Activated CD4-positive, alpha-beta T cell treated with anti-CD3 and anti-CD28 coated beads for 4 hours (primary cell): ENCODE data around the gene TNFRSF8.

Experiments
- DNase-seq, 2 donors: peaks; one replicate each; pipeline ENCODE4 v3.0.0-alpha.2; 2020

TNFRSF8 gene

DNA sequence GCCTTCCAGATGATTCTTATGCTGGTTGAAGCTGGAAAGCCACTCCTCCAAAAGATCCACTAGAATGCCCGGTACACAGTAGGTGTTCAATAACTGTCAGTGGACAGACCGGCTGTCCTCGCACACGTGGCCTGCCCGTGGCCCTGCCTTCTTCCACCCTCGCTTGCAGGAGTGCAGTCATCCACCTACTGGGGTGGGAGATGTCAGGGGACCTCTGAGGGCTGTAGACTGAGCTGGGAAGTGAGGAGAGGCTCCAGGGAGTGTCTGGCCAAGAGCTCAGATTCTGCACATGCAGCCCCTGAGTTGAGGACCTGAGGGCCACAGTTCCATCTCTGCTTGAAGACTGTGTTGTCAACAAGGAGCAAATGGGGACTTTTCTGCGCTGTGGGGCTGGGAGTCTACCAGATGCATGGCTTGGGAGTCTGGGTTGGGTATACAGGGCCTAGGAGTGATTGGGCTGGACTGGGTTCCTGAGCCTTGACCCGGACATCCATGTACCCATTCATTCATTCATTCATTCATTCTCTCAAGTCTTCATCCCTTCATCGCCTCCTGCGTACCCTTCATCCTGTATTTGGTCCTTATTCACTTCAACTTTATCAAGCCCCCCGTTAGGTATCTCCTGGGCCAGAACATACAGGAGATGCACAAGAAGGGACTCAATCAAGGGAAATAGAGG lies 99.5 kb downstream of the TNFRSF8 start:
- DNase-seq = no peak

DNA sequence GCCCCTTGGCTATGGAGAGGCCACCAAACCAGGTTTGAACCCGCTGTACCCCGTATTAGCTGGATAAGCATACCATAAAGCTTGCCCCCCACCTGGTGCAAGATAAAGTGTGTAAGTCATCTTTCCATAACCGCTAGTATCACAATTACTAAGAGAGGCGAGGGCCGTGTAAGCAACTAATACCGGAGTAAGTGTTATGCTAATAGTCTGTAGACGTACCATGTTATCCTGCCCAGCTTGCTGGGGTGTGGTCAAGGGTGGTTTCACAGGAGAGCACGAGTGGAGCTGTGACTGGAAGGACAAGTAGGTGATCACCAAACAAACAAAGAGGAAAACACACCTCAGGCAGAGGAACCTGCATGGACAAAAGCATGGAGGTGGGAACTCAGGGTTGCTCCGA lies 100.1 kb downstream of the TNFRSF8 start:
- DNase-seq = no peak

GRCh38 chr1:12164210-12164609 lies 101.1 kb downstream of the TNFRSF8 start:
- DNase-seq = no peak

DNA sequence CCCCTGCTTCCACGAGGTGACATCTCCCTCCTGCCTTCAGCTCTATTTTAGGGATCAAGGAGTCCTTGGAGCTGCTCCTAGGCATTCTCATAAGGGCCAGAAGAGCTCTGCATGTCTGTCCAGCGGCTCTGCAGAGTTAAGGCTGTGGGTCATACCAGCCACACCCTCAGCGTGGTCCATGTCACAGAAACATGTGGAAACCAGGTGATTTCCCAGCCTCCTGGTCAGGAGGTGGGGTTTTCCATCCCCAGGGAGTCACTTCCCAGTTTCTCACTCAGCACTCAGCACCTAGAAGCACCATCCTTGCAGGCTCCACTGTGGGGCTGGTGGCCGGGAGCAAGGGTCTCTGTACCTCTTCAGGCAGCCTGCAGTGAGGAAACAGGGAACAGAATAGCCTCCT lies 102.2 kb downstream of the TNFRSF8 start:
- DNase-seq = no peak

DNA sequence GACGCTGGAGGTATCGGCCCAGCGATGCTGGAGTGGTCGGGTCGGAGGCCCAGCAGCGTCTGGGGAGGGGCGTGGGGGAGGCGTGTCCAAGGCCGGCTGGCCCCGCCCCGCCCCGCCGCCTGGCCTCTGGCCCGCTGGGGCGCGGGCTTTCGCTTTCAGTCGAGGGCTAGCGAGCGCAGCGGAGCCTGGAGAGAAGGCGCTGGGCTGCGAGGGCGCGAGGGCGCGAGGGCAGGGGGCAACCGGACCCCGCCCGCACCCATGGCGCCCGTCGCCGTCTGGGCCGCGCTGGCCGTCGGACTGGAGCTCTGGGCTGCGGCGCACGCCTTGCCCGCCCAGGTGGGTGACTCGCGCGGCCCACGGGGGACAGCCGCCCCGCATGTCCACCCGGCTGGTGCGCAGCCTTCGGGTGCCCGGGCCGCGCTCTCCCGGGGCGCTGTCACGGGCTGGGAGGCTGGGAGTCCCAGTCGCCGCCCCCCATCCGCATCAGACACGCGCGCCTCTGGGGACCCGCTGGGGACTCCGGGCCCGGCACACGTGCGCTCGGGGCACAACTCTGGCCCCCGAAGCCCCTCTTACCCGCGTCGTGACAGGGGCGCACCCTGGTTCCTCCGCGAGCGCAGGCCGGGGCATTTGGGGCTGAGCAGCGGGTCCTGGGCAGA lies 103.9 kb downstream of the TNFRSF8 start, which contains the start of gene TNFRSF1B:
Gene TNFRSF1B, plus strand, starts transcription at position 158 of the 659 bp plus-strand sequence. Its CDS starts 101 bp downstream, at position 259.
- peak; percentile 69 to 75 for DNase-seq

DNA sequence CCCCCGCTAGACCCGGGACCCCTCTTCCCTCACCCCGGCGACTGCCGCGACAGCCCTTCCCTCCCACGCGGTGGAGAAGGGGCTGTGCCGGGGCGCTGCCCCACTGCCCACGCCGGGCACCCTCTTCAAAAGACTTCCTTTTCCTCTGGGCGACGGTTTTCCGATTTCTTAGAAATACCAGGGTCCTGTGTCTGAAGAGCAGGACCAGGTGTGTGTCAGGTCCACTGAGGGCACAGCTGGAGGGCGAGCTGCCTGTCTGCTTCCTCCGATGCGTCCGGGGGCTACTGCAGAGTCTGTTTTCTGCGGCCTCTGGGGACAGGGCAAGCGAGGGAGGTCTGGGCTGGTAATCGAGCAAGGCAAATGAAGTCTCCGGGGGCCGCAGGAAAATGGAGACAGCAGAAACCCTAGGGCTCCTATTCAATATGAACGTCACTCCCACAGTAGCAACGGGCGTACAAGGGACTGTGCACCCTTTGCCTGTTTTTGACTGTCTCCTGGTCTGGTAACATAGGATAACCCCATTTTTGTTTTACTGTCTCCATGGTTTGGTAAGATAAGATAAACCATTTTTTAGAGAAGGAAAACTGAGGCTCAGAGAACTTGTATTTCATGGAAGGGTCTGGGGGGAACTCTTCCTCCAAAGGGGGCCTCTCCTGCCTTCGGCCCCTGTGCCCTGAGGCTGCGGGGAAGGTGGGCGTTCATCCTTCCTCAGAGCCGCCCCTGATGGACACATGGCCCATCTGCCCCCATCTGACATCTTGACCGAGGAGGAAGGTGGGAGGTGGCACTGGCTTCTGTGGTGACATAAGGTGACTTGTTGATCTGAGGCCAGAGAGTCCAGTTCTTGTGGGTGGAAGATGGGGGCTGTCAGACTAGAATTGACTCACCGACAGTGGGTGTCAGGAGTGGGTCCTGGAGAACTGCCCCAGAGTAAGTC lies 104.7 kb downstream of the TNFRSF8 start:
- peak in 1 of 2 donors; percentile 51 for DNase-seq

GRCh38 chr1:12168451-12169160 lies 105.5 kb downstream of the TNFRSF8 start:
- no peak for DNase-seq

DNA sequence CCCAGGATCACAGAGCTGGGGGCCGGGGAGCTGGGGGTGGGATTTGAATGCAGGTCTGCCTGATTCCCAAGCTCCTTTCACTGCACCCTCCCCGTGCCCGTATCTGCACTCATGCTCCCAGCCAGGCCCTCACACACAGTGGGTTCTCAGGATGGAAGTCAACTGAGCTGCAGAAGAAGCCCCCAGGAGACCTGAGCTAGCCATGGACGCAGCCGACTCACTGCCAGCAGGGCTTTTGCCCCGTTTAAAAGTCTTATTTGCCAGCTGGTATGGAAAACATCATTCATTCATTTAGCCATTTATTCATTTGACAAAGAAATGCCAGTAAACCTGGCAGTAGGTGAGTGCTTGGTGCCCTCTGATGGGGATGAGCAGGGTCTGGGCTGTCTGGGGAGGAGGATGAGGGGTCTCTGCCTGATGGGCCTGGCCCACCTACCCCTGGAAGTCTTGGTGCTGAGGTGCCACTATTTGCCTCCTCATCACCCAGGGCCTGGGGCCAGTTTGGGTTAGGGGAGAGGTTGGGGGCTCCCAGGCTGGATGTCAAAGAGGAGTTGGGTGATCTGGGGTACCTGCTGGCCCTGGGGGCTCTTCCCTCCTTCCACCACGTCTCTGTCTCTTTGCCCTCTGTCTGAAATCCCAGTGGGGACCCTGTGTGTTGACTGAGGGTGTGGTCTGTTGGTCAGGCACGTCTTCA lies 106.5 kb downstream of the TNFRSF8 start:
- DNase-seq = no peak

DNA sequence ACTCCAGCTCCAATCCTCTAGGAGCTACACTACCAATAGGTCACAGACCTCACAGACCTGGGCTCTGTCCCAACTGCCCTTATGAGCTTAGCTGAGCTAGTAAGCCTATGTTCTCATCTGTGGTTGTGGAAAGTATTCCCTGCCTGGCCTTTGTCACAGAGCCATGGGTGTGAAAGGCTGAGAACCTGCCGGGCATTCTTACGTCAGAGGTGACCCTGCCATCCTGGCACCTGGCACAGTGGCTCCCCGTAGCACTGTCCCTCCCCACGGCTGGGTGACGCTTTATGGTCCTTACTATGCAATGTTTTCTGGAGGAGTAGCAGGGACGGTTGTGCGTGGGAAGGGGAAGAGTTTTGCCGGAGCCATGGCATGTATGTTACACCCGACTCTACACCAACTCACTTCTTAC lies 107.2 kb downstream of the TNFRSF8 start:
- no peak for DNase-seq

DNA sequence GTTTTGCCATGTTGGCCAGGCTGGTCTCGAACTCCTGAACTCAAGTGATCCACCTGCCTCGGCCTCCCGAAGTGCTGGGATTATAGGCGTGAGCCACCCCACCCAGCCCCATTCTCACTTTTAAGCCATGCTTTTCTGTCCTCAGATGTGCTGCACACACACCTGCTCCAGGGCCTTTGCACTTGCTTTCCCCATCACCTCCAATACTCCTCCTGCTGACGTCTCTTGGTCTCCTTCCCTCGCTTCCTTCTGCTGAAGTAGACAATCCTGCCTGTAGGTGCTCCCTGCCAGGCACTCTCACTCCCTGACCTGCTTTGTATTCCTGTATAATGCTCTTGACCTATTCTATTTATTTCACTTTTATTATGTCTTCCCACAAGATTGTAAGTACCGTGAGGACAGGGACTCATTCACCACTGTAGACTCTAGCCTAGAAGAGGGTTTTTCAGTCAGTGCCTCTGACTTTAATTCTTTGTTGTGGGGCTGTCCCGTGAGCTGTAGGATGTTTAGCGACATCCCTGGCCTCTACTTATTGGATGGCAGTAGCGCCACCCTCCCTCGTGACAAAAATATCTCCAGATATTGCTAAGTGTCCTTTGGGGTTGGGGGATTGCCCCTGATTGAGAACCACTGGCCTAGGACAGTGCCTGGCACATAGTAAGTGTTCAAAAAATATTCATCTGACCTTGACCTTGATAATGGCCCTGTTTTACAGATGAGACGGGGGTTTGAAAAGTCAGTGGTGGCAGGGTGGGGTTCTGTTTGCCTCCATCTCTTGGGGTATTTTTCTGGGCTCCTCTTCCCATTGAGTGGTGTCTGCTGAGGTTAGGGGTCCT lies 108.3 kb downstream of the TNFRSF8 start:
- DNase-seq = no peak

GRCh38 chr1:12172042-12172851 lies 109.1 kb downstream of the TNFRSF8 start:
- peak; percentile 39 to 44 for DNase-seq

- no peak for DNase-seq
Measured at GRCh38 chr1:12173041-12173509, 110.0 kb downstream of the TNFRSF8 start.

DNA sequence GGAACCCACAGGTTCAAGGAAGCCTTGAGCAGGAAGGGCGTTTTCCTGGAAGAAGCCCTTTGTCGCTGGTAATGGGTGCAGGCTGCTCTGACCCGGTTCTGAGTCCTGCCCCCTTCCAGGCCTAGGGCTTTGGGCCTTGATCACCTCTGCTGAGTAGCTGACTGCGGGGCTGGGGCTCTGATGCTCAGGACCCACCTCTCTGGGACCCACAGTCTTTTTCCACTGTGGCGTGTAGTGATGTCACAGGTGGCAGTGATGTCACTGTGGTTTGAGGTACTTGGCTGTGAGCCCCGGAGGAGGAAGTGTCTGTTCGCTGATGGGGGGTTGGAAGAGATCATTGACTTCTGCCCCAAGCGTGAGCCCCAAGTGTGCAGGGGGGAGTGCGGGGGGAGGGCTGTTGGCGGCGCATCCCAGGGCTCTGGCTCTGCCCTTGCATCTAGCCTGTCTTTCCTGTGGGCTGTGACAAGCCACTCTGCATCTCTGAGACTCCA lies 110.6 kb downstream of the TNFRSF8 start:
- peak; percentile 90 to 97 for DNase-seq

GRCh38 chr1:12174924-12175810 lies 112.1 kb downstream of the TNFRSF8 start:
- DNase-seq = no peak

- no peak for DNase-seq
Measured at GRCh38 chr1:12176298-12177118, 113.4 kb downstream of the TNFRSF8 start.

- no peak for DNase-seq
Measured at GRCh38 chr1:12177156-12177998, 114.3 kb downstream of the TNFRSF8 start.

- DNase-seq = peak; percentile 98
Measured at GRCh38 chr1:12177999-12178441, 114.9 kb downstream of the TNFRSF8 start.
